ENCODE results near the gene STOX2. TPM values are rescaled to one million over a fixed set of nuclear protein-coding genes. Genes with fewer than 3 reads are reported as not detected.

The STOX2 gene
- total and polyA plus RNA-seq, 10 of the 15 experiments (the other 5 are each of a cell fraction or from before 2014, with no cell fraction given), result 0.01 to 1.2 (median 0.18) TPM; not detected in 4

DNA sequence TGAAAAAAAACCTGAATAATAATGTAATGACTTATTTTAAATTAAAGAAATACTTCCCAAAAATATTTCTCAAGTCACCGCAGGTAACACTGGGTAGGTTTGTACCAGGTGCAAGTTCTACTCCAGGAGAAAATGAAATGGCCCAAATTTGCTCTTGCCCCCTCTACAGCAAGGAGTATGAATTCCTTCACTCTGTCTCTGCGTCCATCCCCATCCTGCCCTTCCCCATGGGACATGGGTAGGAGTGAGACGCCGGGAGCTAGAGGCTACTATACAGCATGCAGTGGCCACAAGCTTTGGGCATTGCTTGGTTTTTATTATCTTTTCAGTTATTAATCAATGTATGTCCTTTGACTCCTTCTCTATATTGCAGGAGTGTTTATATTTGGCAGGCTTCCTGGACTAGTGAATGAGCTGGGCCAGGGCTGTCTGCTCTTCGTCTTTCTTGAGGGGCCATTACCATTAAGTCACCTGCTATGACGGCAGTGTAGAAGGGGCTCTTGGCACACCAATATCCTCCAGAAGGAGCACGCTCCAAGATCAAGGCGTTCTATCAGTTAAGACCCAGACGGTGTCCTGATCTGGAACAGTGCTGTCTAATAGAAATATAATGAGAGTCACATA is 162.9 kb downstream of the STOX2 start:
- no peak for ATAC-seq
- 46% methylated on average over 9 of the region's 9 CpGs for WGBS (ENCODE audit: insufficient coverage, insufficient replicate concordance, low lambda C conversion rate, missing lambda C conversion rate)
- Histone ChIP-seq H4K20me1 (ENCODE audit: control insufficient read depth, insufficient read depth) (no peaks in the 10 kb centered on the region), H3K79me2 (ENCODE audit: control insufficient read depth, insufficient read depth, low read length) (no peaks in the 10 kb centered on the region), H3K36me3 (ENCODE audit: control insufficient read depth in 2 of 2, insufficient read depth in 2 of 2, low read length in 1 of 2) (no peaks in the 10 kb centered on the region), H3K27ac (ENCODE audit: control insufficient read depth, insufficient read depth) (no peak overlapping the region), H3K4me2 (ENCODE audit: control insufficient read depth, insufficient read depth) (no peak overlapping the region), H3K9me3 (replicated peaks; ENCODE audit: control insufficient read depth, insufficient read depth, low read length) (no peaks in the 10 kb centered on the region), H3K4me3 (no peak overlapping the region), H3K27me3 (replicated peaks in 1 of 2; ENCODE audit: control insufficient read depth in 2 of 2, insufficient read depth in 2 of 2, low read length in 1 of 2) (no peaks in the 10 kb centered on the region; a peak in 2 of 4 replicates), H3K4me1 (ENCODE audit: control insufficient read depth, insufficient read depth, low read length) (no peaks in the 10 kb centered on the region), H2AFZ (ENCODE audit: control insufficient read depth, low read depth, low read length) (no peak overlapping the region), H3K9ac (ENCODE audit: control insufficient read depth, insufficient read depth, low read length) (no peak overlapping the region)
- no peak for FAIRE-seq
- in situ Hi-C loops (cut with MboI) (no loop called here), intact Hi-C loops (cut with micrococcal nuclease; ENCODE audit: unreplicated experiment) (no loop called here)
- DNase-seq (ENCODE audit: low read depth, low spot score), result no peak
- BruUV-seq (replicated peaks), result no TSS peak
- ChIA-PET SMC1A (ENCODE audit: uncharacterized antibody, unreplicated experiment) (no interaction called here), RAD21 (ENCODE audit: unreplicated experiment) (no interaction called here), CTCF (no interaction called here), POLR2A (no interaction called here)
- no peak for TF ChIP-seq BACH1 (IDR thresholded peaks at IDR 0.05; ENCODE audit: borderline replicate concordance)
- TF ChIP-seq ZNF274 (IDR thresholded peaks at IDR 0.05; ENCODE audit: insufficient read depth, insufficient read length), result no peak
- TF ChIP-seq, protein P1, sequence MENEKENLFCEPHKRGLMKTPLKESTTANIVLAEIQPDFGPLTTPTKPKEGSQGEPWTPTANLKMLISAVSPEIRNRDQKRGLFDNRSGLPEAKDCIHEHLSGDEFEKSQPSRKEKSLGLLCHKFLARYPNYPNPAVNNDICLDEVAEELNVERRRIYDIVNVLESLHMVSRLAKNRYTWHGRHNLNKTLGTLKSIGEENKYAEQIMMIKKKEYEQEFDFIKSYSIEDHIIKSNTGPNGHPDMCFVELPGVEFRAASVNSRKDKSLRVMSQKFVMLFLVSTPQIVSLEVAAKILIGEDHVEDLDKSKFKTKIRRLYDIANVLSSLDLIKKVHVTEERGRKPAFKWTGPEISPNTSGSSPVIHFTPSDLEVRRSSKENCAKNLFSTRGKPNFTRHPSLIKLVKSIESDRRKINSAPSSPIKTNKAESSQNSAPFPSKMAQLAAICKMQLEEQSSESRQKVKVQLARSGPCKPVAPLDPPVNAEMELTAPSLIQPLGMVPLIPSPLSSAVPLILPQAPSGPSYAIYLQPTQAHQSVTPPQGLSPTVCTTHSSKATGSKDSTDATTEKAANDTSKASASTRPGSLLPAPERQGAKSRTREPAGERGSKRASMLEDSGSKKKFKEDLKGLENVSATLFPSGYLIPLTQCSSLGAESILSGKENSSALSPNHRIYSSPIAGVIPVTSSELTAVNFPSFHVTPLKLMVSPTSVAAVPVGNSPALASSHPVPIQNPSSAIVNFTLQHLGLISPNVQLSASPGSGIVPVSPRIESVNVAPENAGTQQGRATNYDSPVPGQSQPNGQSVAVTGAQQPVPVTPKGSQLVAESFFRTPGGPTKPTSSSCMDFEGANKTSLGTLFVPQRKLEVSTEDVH (IDR thresholded peaks at IDR 0.05; ENCODE audit: low read depth, partially characterized antibody), result no peak
- no peak for TF ChIP-seq SMC3 (IDR thresholded peaks at IDR 0.05; ENCODE audit: borderline replicate concordance, low read length)
- no peak for TF ChIP-seq BCL11A (IDR thresholded peaks at IDR 0.05; ENCODE audit: low read depth, low read length)
- TF ChIP-seq, protein P2, sequence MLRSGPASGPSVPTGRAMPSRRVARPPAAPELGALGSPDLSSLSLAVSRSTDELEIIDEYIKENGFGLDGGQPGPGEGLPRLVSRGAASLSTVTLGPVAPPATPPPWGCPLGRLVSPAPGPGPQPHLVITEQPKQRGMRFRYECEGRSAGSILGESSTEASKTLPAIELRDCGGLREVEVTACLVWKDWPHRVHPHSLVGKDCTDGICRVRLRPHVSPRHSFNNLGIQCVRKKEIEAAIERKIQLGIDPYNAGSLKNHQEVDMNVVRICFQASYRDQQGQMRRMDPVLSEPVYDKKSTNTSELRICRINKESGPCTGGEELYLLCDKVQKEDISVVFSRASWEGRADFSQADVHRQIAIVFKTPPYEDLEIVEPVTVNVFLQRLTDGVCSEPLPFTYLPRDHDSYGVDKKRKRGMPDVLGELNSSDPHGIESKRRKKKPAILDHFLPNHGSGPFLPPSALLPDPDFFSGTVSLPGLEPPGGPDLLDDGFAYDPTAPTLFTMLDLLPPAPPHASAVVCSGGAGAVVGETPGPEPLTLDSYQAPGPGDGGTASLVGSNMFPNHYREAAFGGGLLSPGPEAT (IDR thresholded peaks at IDR 0.05; ENCODE audit: low read depth), result no peak
- no peak for TF ChIP-seq POU2F2 (IDR thresholded peaks at IDR 0.05; ENCODE audit: borderline replicate concordance, low read depth, low read length)
- TF ChIP-seq, protein P3, sequence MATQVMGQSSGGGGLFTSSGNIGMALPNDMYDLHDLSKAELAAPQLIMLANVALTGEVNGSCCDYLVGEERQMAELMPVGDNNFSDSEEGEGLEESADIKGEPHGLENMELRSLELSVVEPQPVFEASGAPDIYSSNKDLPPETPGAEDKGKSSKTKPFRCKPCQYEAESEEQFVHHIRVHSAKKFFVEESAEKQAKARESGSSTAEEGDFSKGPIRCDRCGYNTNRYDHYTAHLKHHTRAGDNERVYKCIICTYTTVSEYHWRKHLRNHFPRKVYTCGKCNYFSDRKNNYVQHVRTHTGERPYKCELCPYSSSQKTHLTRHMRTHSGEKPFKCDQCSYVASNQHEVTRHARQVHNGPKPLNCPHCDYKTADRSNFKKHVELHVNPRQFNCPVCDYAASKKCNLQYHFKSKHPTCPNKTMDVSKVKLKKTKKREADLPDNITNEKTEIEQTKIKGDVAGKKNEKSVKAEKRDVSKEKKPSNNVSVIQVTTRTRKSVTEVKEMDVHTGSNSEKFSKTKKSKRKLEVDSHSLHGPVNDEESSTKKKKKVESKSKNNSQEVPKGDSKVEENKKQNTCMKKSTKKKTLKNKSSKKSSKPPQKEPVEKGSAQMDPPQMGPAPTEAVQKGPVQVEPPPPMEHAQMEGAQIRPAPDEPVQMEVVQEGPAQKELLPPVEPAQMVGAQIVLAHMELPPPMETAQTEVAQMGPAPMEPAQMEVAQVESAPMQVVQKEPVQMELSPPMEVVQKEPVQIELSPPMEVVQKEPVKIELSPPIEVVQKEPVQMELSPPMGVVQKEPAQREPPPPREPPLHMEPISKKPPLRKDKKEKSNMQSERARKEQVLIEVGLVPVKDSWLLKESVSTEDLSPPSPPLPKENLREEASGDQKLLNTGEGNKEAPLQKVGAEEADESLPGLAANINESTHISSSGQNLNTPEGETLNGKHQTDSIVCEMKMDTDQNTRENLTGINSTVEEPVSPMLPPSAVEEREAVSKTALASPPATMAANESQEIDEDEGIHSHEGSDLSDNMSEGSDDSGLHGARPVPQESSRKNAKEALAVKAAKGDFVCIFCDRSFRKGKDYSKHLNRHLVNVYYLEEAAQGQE (IDR thresholded peaks at IDR 0.05; ENCODE audit: low read depth, low read length), result no peak
- TF ChIP-seq PML (IDR thresholded peaks at IDR 0.05; ENCODE audit: low read length), result no peak
- TF ChIP-seq ZSCAN29 (IDR thresholded peaks at IDR 0.05), result no peak
- TF ChIP-seq NFIC (IDR thresholded peaks at IDR 0.05; ENCODE audit: low read depth, low read length), result no peak

Data from GM12878 (cell line).